Islet precursor cell (in vitro differentiated cells): ENCODE measurements around the gene IL3.

Experiments used
- DNase-seq: peaks from one replicate; pipeline ENCODE4 v3.0.0-alpha.2; 2018

IL3 gene

GRCh38 chr5:132057498-132058255 lies 2.8 kb upstream of the IL3 start:
- no peak for DNase-seq

GRCh38 chr5:132058646-132059042 lies 1.8 kb upstream of the IL3 start:
- DNase-seq: no peak

- DNase-seq: peak; percentile 45
These were observed 1.3 kb upstream of the IL3 start for GRCh38 chr5:132059043-132059695.

GRCh38 chr5:132059696-132060500 lies 557 bp upstream of the IL3 start:
- peak; percentile 47 for DNase-seq

GRCh38 chr5:132063090-132063911 lies 2.8 kb downstream of the IL3 start:
- DNase-seq: peak; percentile 86

- no peak for DNase-seq
These were observed 3.7 kb downstream of the IL3 start for GRCh38 chr5:132064140-132064539.

GRCh38 chr5:132064738-132065331 lies 4.4 kb downstream of the IL3 start:
- peak; percentile 91 for DNase-seq

GRCh38 chr5:132065351-132065937 lies 5.0 kb downstream of the IL3 start:
- peak; percentile 80 for DNase-seq

GRCh38 chr5:132065951-132066701 lies 5.7 kb downstream of the IL3 start:
- no peak for DNase-seq

- DNase-seq: no peak
These were observed 6.4 kb downstream of the IL3 start for GRCh38 chr5:132066871-132067270.

- no peak for DNase-seq
These were observed 7.0 kb downstream of the IL3 start for GRCh38 chr5:132067451-132067850.

- no peak for DNase-seq
These were observed 7.7 kb downstream of the IL3 start for GRCh38 chr5:132067941-132068808.

- no peak for DNase-seq
These were observed 9.1 kb downstream of the IL3 start for GRCh38 chr5:132069561-132069960.

- no peak for DNase-seq
These were observed 9.5 kb downstream of the IL3 start for GRCh38 chr5:132069994-132070393.

GRCh38 chr5:132070460-132071337 lies 10.2 kb downstream of the IL3 start:
- no peak for DNase-seq

GRCh38 chr5:132071338-132071707 lies 10.9 kb downstream of the IL3 start:
- no peak for DNase-seq

GRCh38 chr5:132072070-132072469 lies 11.6 kb downstream of the IL3 start:
- no peak for DNase-seq

- DNase-seq: no peak
These were observed 12.1 kb downstream of the IL3 start for GRCh38 chr5:132072528-132072927.
